NCI-H1048 (cell line): ENCODE data around the gene KIAA1586.
A peak's percentile ranks its signal among the peaks of the same experiment; 100 is the strongest.
"Not testable (repeated sequence)": the region's sequence is repeated elsewhere in the genome, so short reads cannot be mapped to it uniquely, and the experiment has no call there.

Experiments used
- DNase-seq: peaks from one replicate; lab custom pipeline; 2025; lab: John Stamatoyannopoulos, UW

The KIAA1586 gene

GRCh38 chr6:57046332-57047256 lies at the start of gene KIAA1586:
KIAA1586 (plus strand) TSS chr6:57046693; CDS start chr6:57046756, 63 bp downstream.
- peak; percentile 67 for DNase-seq

GRCh38 chr6:56999049-56999448 lies 47.4 kb upstream of the KIAA1586 start:
- no peak for DNase-seq

- not testable (repeated sequence) for DNase-seq
These were observed 46.7 kb upstream of the KIAA1586 start for GRCh38 chr6:56999748-57000147.

- DNase-seq: no peak
These were observed 44.3 kb upstream of the KIAA1586 start for GRCh38 chr6:57002197-57002596.

GRCh38 chr6:57004292-57004691 lies 42.2 kb upstream of the KIAA1586 start:
- DNase-seq: no peak

- DNase-seq: no peak
These were observed 40.4 kb upstream of the KIAA1586 start for GRCh38 chr6:57006101-57006500.

GRCh38 chr6:57008069-57008468 lies 38.4 kb upstream of the KIAA1586 start:
- not testable (repeated sequence) for DNase-seq

GRCh38 chr6:57013521-57013926 lies 33.0 kb upstream of the KIAA1586 start:
- no peak for DNase-seq

GRCh38 chr6:57017069-57017468 lies 29.4 kb upstream of the KIAA1586 start:
- DNase-seq: no peak

GRCh38 chr6:57017841-57018240 lies 28.7 kb upstream of the KIAA1586 start:
- DNase-seq: no peak

GRCh38 chr6:57019434-57019833 lies 27.1 kb upstream of the KIAA1586 start:
- DNase-seq: no peak

- peak; percentile 14 for DNase-seq
These were observed 25.3 kb upstream of the KIAA1586 start for GRCh38 chr6:57021086-57021720.

- no peak for DNase-seq
These were observed 22.2 kb upstream of the KIAA1586 start for GRCh38 chr6:57024321-57024720.

- DNase-seq: no peak
These were observed 21.7 kb upstream of the KIAA1586 start for GRCh38 chr6:57024775-57025174.

- DNase-seq: no peak
These were observed 20.5 kb upstream of the KIAA1586 start for GRCh38 chr6:57026001-57026400.

GRCh38 chr6:57027301-57027700 lies 19.2 kb upstream of the KIAA1586 start:
- no peak for DNase-seq

- no peak for DNase-seq
These were observed 17.3 kb upstream of the KIAA1586 start for GRCh38 chr6:57029213-57029612.

GRCh38 chr6:57033228-57033627 lies 13.3 kb upstream of the KIAA1586 start:
- no peak for DNase-seq

GRCh38 chr6:57035549-57035948 lies 10.9 kb upstream of the KIAA1586 start:
- no peak for DNase-seq

GRCh38 chr6:57038906-57039305 lies 7.6 kb upstream of the KIAA1586 start:
- no peak for DNase-seq

GRCh38 chr6:57040011-57040410 lies 6.5 kb upstream of the KIAA1586 start:
- DNase-seq: no peak

- not testable (repeated sequence) for DNase-seq
These were observed 2.4 kb upstream of the KIAA1586 start for GRCh38 chr6:57044061-57044460.

- DNase-seq: no peak
These were observed 1.9 kb upstream of the KIAA1586 start for GRCh38 chr6:57044568-57044967.
